Fibroblast of lung (primary cell): Measurements from ENCODE around the gene ABL1. TPM values are rescaled to one million over a fixed set of nuclear protein-coding genes. Genes with fewer than 3 reads are reported as not detected.

Experiments
- DNase-seq, 2 donors: peaks; one replicate each; pipeline versions ENCODE4 v3.0.0 to v3.0.0-alpha.2; 2010; ENCODE audit warnings: low read depth in 2 of 2
- H2AFZ ChIP-seq: 2 replicates; pipeline ENCODE4 v1.5.1; 2012; ENCODE audit warnings: low read length, control low read depth, inconsistent platforms
- H3K27ac ChIP-seq: 2 replicates; pipeline ENCODE4 v1.5.1; 2011; ENCODE audit warnings: low read length, control low read depth; ENCODE audit not compliant: insufficient read depth
- H3K27me3 ChIP-seq: 2 replicates; pipeline ENCODE4 v1.5.1; 2011; ENCODE audit warnings: mild to moderate bottlenecking, low read length; ENCODE audit not compliant: control insufficient read depth, insufficient read depth
- H3K36me3 ChIP-seq: 2 replicates; pipeline ENCODE4 v1.5.1; 2011; ENCODE audit warnings: low read length; ENCODE audit not compliant: control insufficient read depth, insufficient read depth
- H3K4me1 ChIP-seq: 2 replicates; pipeline ENCODE4 v1.5.1; 2011; ENCODE audit warnings: low read length; ENCODE audit not compliant: control insufficient read depth, insufficient read depth; ENCODE audit errors: extremely low read depth
- H3K4me2 ChIP-seq: 2 replicates; pipeline ENCODE4 v1.5.1; 2011; ENCODE audit warnings: low read length, control low read depth; ENCODE audit not compliant: insufficient read depth; ENCODE audit errors: extremely low read depth
- H3K4me3 ChIP-seq, 4 experiments: fragments of 200-600 bp in 1 of 4; sonication (generic) in 1 of 4; replicated peaks in 1 of 4; 2 replicates each; pipeline ENCODE4 v1.5.1; 2011 to 2016; ENCODE audit warnings: low read length in 4 of 4, low read depth in 3 of 4, mild to moderate bottlenecking in 3 of 4, control low read depth in 2 of 4, inconsistent platforms in 1 of 4, mixed read lengths in 1 of 4; ENCODE audit not compliant: insufficient read depth in 1 of 4; ENCODE audit errors: control extremely low read depth in 1 of 4
- H3K79me2 ChIP-seq: 2 replicates; pipeline ENCODE4 v1.5.1; 2012; ENCODE audit warnings: mild to moderate bottlenecking, low read length, inconsistent platforms; ENCODE audit not compliant: control insufficient read depth, insufficient read depth
- H3K9ac ChIP-seq: 2 replicates; pipeline ENCODE4 v1.5.1; 2011; ENCODE audit warnings: mild to moderate bottlenecking, low read length, control low read depth; ENCODE audit not compliant: insufficient read depth
- H3K9me3 ChIP-seq: 2 replicates; pipeline ENCODE4 v1.5.1; 2012; ENCODE audit warnings: low read depth, low read length; ENCODE audit not compliant: control insufficient read depth, insufficient read depth
- H4K20me1 ChIP-seq: 2 replicates; pipeline ENCODE4 v1.5.1; 2011; ENCODE audit warnings: low read length; ENCODE audit not compliant: control insufficient read depth, insufficient read depth; ENCODE audit errors: extremely low read depth
- EZH2 ChIP-seq: IDR thresholded peaks from 2 replicates; pipeline ENCODE4 v1.5.1; 2012; ENCODE audit warnings: low read length, control low read depth, mild to moderate bottlenecking; ENCODE audit errors: missing control alignments
- polyA plus RNA-seq, 2 donors: library from polyadenylated mRNA; depleted of rRNA in 1 of 2; stranded (reverse) in 1 of 2; unstranded in 1 of 2; fragments of >200 nt; gene quantifications; 2 replicates each; pipeline ENCODE4 v1.2.1, GENCODE V29; 2011 to 2012; ENCODE audit warnings: missing spikeins in 1 of 2
- total RNA-seq: library from RNA; depleted of rRNA; stranded (reverse); fragments of >200 nt; gene quantifications from 2 replicates; pipeline ENCODE4 v1.2.1, GENCODE V29; 2014
- TF ChIP-seq, protein P1 (sequence below), 2 donors: IDR thresholded peaks in 1 of 2; conservative IDR thresholded peaks in 1 of 2; 1 replicate in 1 of 2; 2 replicates in 1 of 2; pipeline ENCODE4 v1.5.1; 2011 to 2012; ENCODE audit warnings: low read length in 2 of 2, control low read depth in 1 of 2, inconsistent platforms in 1 of 2, low read depth in 1 of 2, mild to moderate bottlenecking in 1 of 2

Gene ABL1
- total and polyA plus RNA-seq, 2 donors (not counting 1 experiment from before 2014, with no cell fraction given) = 46.6 to 65.4 TPM

DNA sequence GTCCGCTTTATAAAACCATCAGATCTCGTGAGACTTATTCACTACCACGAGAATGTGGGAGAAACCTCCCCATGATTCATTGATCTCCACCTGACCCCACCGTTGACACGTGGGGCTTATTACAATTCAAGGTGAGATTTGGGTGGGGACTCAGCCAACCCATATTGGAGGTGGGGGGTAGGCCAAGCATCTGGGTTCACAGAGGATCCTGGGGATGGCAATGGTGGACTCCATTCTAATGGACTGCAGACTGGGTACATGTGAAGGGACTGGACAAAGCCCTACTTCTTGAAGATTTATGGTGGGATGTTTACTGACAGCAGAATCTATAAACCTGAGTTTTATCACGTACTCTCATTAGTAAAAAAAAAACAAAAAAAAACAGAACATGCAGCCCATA, 46.5 kb downstream of the ABL1 start:
- TF ChIP-seq EZH2 = no peak
- TF ChIP-seq, protein P1, sequence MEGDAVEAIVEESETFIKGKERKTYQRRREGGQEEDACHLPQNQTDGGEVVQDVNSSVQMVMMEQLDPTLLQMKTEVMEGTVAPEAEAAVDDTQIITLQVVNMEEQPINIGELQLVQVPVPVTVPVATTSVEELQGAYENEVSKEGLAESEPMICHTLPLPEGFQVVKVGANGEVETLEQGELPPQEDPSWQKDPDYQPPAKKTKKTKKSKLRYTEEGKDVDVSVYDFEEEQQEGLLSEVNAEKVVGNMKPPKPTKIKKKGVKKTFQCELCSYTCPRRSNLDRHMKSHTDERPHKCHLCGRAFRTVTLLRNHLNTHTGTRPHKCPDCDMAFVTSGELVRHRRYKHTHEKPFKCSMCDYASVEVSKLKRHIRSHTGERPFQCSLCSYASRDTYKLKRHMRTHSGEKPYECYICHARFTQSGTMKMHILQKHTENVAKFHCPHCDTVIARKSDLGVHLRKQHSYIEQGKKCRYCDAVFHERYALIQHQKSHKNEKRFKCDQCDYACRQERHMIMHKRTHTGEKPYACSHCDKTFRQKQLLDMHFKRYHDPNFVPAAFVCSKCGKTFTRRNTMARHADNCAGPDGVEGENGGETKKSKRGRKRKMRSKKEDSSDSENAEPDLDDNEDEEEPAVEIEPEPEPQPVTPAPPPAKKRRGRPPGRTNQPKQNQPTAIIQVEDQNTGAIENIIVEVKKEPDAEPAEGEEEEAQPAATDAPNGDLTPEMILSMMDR (conservative IDR thresholded peaks at IDR 0.05 in 1 of 2, IDR thresholded peaks at IDR 0.05 in 1 of 2; ENCODE audit: low read depth in 1 of 2, low read length in 2 of 2) = no peak
- no peak overlapping the region for H3K9ac ChIP-seq
- no peak overlapping the region for H3K27ac ChIP-seq
- H3K79me2 ChIP-seq = peaks cover 8% of the 10 kb centered on the region
- H3K4me1 ChIP-seq = no peaks in the 10 kb centered on the region
- H3K27me3 ChIP-seq = no peaks in the 10 kb centered on the region
- no peak overlapping the region for H3K4me2 ChIP-seq
- H3K9me3 ChIP-seq = no peaks in the 10 kb centered on the region
- peaks cover 36% of the 10 kb centered on the region for H3K36me3 ChIP-seq
- no peak overlapping the region for H3K4me3 ChIP-seq
- no peak for DNase-seq
- H4K20me1 ChIP-seq = no peaks in the 10 kb centered on the region
- no peak overlapping the region for H2AFZ ChIP-seq

DNA sequence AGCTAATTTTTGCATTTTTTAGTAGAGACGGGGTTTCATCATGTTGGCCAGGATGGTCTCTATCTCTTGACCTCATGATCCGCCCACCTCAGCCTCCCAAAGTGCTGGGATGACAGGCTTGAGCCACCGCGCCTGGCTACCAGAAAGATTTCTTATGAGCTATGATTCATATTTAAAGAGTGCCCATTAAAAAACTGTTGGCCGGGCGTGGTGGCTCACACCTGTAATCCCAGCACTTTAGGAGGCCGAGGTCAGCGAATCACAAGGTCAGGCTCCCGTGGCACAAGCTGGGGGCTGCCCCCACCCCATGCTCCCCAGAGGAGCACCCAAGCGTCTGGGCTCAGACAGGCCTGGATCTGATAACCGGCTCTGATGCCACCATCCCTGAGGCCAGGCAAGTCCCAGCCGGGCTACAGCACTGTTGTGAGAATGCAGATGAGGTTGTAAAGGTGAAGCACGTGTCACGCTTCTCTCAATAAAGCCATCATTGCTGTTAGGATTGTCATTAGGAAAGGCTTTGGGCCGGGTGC, 47.7 kb downstream of the ABL1 start:
- Histone ChIP-seq H3K27ac (no peak overlapping the region), H2AFZ (no peak overlapping the region), H3K4me2 (no peak overlapping the region), H3K4me3 (no peak overlapping the region), H3K27me3 (no peaks in the 10 kb centered on the region), H3K79me2 (peaks cover 10% of the 10 kb centered on the region), H4K20me1 (no peaks in the 10 kb centered on the region), H3K4me1 (peaks cover 5% of the 10 kb centered on the region), H3K9me3 (no peaks in the 10 kb centered on the region), H3K36me3 (peaks cover 41% of the 10 kb centered on the region), H3K9ac (no peak overlapping the region)
- DNase-seq = no peak
- no peak for TF ChIP-seq EZH2
- TF ChIP-seq, protein P1 (conservative IDR thresholded peaks at IDR 0.05 in 1 of 2, IDR thresholded peaks at IDR 0.05 in 1 of 2; ENCODE audit: low read depth in 1 of 2, low read length in 2 of 2) = no peak

DNA sequence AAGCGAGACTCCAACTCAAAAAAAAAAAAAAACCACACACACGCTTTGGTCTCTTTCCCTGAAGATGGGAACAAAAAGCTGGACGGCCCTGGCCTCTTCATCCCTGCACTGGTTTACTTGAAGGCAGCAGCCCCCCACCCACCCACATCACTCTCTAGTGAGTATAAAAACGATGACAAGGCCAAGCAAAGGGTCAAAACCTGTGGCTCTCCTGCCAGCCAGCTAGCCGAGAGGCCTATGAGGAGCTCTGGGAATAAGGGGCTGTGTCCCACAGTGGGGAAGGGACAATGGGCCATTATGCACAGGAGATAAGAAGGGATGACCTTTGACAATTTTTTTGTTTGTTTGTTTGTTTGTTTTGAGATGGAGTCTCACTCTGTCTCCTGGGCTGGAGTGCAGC, 48.4 kb downstream of the ABL1 start:
- H3K27me3 ChIP-seq = no peaks in the 10 kb centered on the region
- H3K27ac ChIP-seq = no peak overlapping the region
- H2AFZ ChIP-seq = no peak overlapping the region
- H3K4me2 ChIP-seq = no peak overlapping the region
- TF ChIP-seq, protein P1 (conservative IDR thresholded peaks at IDR 0.05 in 1 of 2, IDR thresholded peaks at IDR 0.05 in 1 of 2; ENCODE audit: low read depth in 1 of 2, low read length in 2 of 2) = no peak
- TF ChIP-seq EZH2 = no peak
- H3K36me3 ChIP-seq = peaks cover 48% of the 10 kb centered on the region
- H3K9ac ChIP-seq = no peak overlapping the region
- H4K20me1 ChIP-seq = no peaks in the 10 kb centered on the region
- no peak overlapping the region for H3K4me3 ChIP-seq
- H3K79me2 ChIP-seq = peaks cover 10% of the 10 kb centered on the region
- H3K9me3 ChIP-seq = no peaks in the 10 kb centered on the region
- DNase-seq = no peak
- H3K4me1 ChIP-seq = peaks cover 5% of the 10 kb centered on the region
